Esophagus squamous epithelium (tissue), 5 donors: Measurements from ENCODE around the gene ECI1. TPM values are rescaled to one million over a fixed set of nuclear protein-coding genes. Genes with fewer than 3 reads are reported as not detected.

Source experiments
- DNase-seq: peaks from one replicate; lab custom pipeline; 2025; lab: John Stamatoyannopoulos, UW
- H3K27ac ChIP-seq, 4 donors: fragments of 200-600 bp; sonication (generic); one replicate each; pipeline ENCODE4 v1.5.1; 2016 to 2019; ENCODE audit warnings: mild to moderate bottlenecking in 1 of 4
- H3K27me3 ChIP-seq, 4 donors: fragments of 200-600 bp; sonication (generic); 1 replicate in 3 of 4; 2 replicates in 1 of 4; pipeline versions ENCODE4 v1.5.1 to v1.6.0; 2017 to 2021; ENCODE audit warnings: antibody characterized with exemption in 1 of 4
- H3K36me3 ChIP-seq, 3 donors: fragments of 200-600 bp; sonication (generic); one replicate each; pipeline ENCODE4 v1.5.1; 2016 to 2019
- H3K4me1 ChIP-seq, 3 donors: fragments of 200-600 bp; sonication (generic); one replicate each; pipeline ENCODE4 v1.5.1; 2017 to 2019
- H3K4me3 ChIP-seq, 4 donors: fragments of 200-600 bp; sonication (generic); 1 replicate in 3 of 4; 2 replicates in 1 of 4; pipeline ENCODE4 v1.5.1; 2016 to 2019; ENCODE audit warnings: mild to moderate bottlenecking in 2 of 4, moderate library complexity in 1 of 4
- H3K9me3 ChIP-seq, 3 donors: fragments of 200-600 bp; sonication (generic); one replicate each; pipeline ENCODE4 v1.5.1; 2016 to 2019
- POLR2A ChIP-seq, 4 donors: fragments of 450-650 bp; IDR thresholded peaks; one replicate each; pipeline ENCODE4 v1.6.1; 2017; ENCODE audit warnings: antibody characterized with exemption in 4 of 4, mild to moderate bottlenecking in 4 of 4, moderate library complexity in 3 of 4
- WGBS, 2 donors: methylation state at CpG; one replicate each; pipeline ENCODE4 v1.1.5; 2018; 5-methylcytosine and 5-hydroxymethylcytosine counted together
- intact Hi-C: fragments of 100-400 bp; cut with DNase I; formaldehyde crosslinking; loops from one replicate; pipeline ENCODE4 v1.15.0; 2022
- total RNA-seq, 4 donors: library from RNA; depleted of rRNA; stranded (reverse); fragments of >200 nt; gene quantifications; one replicate each; pipeline ENCODE4 v1.1.0, GENCODE V29; 2016
- TF ChIP-seq, protein P1 (sequence below), 6 experiments: fragments of 450-650 bp in 4 of 6; fragments of 200-600 bp in 2 of 6; sonication (generic) in 2 of 6; IDR thresholded peaks; one replicate each; pipeline ENCODE4 v1.5.1; 2016 to 2019; ENCODE audit warnings: antibody characterized with exemption in 6 of 6, mild to moderate bottlenecking in 4 of 6, moderate library complexity in 4 of 6
- donor health status: DM: yes; HTN: yes; CAD: no.

ECI1 gene
- total RNA-seq, 4 donors from 2014 or later, result 38.6 to 50.7 (median 42.6) TPM

DNA sequence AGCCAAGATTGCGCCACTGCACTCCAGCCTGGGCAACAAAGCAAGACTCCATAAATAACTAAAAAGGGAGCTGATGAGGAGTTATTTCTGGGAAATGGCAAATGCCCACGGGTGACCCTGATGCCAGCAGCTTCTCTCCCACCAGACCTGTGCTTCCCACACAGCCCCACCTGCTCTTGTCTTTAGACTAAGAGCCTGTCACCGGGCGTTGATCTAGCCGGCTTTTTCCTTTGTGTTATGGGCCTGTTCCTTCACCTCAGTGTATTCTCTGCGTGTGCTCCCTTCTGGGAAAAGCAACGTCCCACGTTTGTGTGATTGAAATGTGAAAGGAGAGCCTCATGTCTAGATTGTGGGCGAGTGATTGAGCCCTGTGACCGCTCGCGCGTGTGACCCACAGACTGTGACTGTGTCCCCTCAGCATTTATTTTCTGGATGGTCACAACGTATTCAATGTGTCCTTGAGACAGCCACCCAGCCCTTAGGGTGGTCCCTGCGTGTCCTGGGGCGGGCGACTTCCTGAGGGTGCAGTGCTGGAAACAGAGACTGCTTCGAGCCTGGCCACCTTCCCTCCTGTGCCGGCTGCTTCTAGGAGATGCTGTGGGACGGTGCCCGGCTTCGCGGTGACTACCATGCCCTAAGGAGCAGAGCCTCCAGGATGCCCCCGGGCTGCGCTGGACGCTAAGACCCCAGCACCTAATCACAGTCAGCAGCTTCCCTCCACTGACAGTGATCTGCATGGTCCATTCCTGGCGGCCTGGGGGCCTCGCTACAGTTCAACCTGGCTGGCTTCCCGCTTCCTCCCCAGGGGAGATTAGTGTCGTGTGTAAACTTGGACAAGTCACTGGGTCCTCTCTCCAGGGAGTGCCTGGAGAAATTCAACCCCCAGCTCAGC lies 24.3 kb upstream of the ECI1 start:
- TF ChIP-seq POLR2A (IDR thresholded peaks at IDR 0.05), result no peak
- TF ChIP-seq, protein P1, sequence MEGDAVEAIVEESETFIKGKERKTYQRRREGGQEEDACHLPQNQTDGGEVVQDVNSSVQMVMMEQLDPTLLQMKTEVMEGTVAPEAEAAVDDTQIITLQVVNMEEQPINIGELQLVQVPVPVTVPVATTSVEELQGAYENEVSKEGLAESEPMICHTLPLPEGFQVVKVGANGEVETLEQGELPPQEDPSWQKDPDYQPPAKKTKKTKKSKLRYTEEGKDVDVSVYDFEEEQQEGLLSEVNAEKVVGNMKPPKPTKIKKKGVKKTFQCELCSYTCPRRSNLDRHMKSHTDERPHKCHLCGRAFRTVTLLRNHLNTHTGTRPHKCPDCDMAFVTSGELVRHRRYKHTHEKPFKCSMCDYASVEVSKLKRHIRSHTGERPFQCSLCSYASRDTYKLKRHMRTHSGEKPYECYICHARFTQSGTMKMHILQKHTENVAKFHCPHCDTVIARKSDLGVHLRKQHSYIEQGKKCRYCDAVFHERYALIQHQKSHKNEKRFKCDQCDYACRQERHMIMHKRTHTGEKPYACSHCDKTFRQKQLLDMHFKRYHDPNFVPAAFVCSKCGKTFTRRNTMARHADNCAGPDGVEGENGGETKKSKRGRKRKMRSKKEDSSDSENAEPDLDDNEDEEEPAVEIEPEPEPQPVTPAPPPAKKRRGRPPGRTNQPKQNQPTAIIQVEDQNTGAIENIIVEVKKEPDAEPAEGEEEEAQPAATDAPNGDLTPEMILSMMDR (IDR thresholded peaks at IDR 0.05), result no peak
- intact Hi-C loops, result no loop called here
- no peak overlapping the region for H3K27ac ChIP-seq
- H3K4me1 ChIP-seq, result peaks cover 0 to 1% (median 0%) of the 10 kb centered on the region in 3 donors
- DNase-seq, result no peak
- H3K36me3 ChIP-seq, result peaks cover 0 to 17% (median 0%) of the 10 kb centered on the region in 3 donors
- H3K4me3 ChIP-seq, result no peak overlapping the region
- 64 to 67% methylated on average over 12 to 19 of the region's 30 CpGs for WGBS, 2 donors
- no peaks in the 10 kb centered on the region for H3K27me3 ChIP-seq
- no peaks in the 10 kb centered on the region for H3K9me3 ChIP-seq

DNA sequence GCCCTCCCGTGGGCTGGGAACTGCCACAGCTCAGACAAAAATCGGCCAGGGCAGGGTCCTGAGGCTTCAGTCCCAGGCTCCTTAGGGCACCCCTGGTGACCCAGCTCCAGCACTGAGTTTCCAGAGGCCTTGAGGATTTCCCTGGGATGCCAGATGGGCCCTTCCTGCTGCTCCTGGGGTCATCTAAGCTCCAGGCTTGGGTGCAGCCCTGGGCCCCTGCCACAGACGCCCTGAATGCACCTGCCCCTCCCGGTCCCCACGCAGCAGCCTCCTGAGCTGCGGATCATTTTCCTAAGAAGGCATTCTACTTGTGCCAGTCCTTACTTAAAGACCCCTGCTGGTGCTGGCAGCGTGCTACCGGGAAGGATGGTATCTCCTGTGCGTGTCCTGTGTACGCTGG lies 22.5 kb upstream of the ECI1 start:
- TF ChIP-seq, protein P1 (IDR thresholded peaks at IDR 0.05), result no peak
- no peak for TF ChIP-seq POLR2A (IDR thresholded peaks at IDR 0.05)
- Histone ChIP-seq H3K9me3 (no peaks in the 10 kb centered on the region), H3K4me1 (peaks cover 12 to 19% (median 13%) of the 10 kb centered on the region in 3 donors), H3K27ac (no peak overlapping the region), H3K36me3 (peaks cover 0 to 10% (median 0%) of the 10 kb centered on the region in 3 donors), H3K27me3 (no peaks in the 10 kb centered on the region), H3K4me3 (no peak overlapping the region)
- intact Hi-C loops, result no loop called here
- DNase-seq, result no peak
- 67 to 98% methylated on average over 8 to 9 of the region's 10 CpGs for WGBS, 2 donors

DNA sequence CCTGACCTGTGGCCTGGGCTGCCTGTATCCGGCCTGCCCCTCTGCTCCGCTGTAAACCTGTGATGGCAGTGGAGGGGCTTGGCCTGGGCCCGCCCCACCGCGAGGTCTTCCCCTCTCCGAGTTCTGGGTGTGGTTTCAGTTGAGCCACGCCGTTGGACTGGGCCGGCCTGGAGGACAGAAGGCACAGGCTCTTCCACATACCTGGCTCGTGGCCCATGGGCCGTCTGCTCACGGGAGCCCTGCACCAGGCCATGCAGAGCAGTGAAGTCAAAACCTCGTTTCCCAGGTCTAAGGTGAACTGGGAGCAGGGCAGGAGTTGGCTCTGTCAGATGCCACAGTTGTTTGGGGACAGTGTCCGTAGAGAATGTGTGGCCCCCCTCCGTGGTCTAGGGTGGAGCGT lies 22.1 kb upstream of the ECI1 start:
- TF ChIP-seq, protein P1 (IDR thresholded peaks at IDR 0.05), result no peak
- TF ChIP-seq POLR2A (IDR thresholded peaks at IDR 0.05), result no peak
- intact Hi-C loops, result no loop called here
- peaks cover 13 to 22% (median 15%) of the 10 kb centered on the region in 3 donors for H3K4me1 ChIP-seq
- WGBS, 2 donors, result no CpG with 5 or more reads among the region's 16 CpGs
- H3K4me3 ChIP-seq, result no peak overlapping the region
- no peak overlapping the region for H3K27ac ChIP-seq
- no peaks in the 10 kb centered on the region for H3K27me3 ChIP-seq
- no peaks in the 10 kb centered on the region for H3K9me3 ChIP-seq
- H3K36me3 ChIP-seq, result peaks cover 0 to 10% (median 0%) of the 10 kb centered on the region in 3 donors
- DNase-seq, result no peak

DNA sequence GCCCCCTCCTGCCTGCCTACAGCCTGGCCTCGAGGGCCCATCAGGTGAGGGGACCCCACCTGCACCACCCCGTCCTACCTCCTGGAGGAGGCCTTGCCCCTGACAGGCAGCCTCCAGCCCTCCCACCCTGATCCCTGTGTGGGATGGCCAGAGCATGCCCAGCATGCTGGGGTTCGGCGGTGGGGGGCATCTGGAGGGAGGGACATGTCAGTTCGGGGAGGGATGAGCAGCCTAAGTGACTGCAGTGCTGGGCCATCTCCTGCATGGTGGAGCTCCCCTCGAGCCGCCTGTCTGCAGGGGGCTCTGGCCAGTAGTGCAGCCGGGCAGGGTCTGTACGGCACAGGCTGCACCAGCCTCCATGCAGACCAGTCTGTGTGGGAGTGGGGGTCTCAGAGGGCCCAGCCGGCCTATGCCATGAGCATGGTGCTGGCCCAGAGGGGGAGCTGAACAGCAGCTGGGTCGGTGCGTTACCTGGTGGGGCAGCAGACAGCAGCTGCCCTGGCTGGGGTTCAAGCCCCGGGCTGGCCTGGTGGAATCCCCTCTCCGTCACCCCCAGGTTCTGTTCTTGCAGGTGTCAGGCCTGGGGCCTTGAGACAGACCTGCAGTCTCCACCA lies 20.6 kb upstream of the ECI1 start:
- Histone ChIP-seq H3K9me3 (no peaks in the 10 kb centered on the region), H3K27ac (no peak overlapping the region), H3K4me3 (no peak overlapping the region), H3K4me1 (peaks cover 13 to 25% (median 15%) of the 10 kb centered on the region in 3 donors), H3K27me3 (no peaks in the 10 kb centered on the region), H3K36me3 (peaks cover 0 to 4% (median 0%) of the 10 kb centered on the region in 3 donors)
- 90% methylated on average over 3 of the region's 14 CpGs; no CpG with 5 or more reads in 1 of the 2 donors for WGBS, 2 donors
- no peak for DNase-seq
- intact Hi-C loops, result no loop called here
- TF ChIP-seq, protein P1 (IDR thresholded peaks at IDR 0.05), result no peak
- no peak for TF ChIP-seq POLR2A (IDR thresholded peaks at IDR 0.05)
